DMS153 treated with DMSO at 0.1 percent for 48 hours (cell line): Measurements from ENCODE around the gene FAM9B.

Source experiments
- DNase-seq: peaks from one replicate; lab custom pipeline; 2025; ENCODE audit not compliant: unreplicated experiment; lab: John Stamatoyannopoulos, UW

Gene FAM9B

DNA sequence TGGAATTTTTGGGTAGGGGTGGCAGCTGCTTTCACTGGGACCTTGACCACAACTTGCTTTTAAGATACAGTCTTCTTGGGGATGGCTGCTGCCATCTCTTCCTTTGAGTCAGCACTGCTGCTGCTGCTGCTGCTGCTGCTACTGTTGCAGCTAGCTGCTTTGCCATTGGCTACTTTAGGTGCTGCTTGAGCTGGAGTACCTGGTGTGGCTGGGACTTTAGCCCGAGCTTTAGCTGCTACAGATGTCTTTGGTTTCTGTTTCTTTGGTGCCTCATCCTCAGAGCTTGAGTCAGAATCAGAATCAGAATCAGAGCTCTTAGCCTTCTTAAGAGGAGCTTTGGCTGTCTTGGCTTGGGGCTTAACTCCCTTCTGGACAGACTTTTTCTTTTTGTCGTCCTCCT lies 52.2 kb downstream of the FAM9B start:
- DNase-seq: no peak

DNA sequence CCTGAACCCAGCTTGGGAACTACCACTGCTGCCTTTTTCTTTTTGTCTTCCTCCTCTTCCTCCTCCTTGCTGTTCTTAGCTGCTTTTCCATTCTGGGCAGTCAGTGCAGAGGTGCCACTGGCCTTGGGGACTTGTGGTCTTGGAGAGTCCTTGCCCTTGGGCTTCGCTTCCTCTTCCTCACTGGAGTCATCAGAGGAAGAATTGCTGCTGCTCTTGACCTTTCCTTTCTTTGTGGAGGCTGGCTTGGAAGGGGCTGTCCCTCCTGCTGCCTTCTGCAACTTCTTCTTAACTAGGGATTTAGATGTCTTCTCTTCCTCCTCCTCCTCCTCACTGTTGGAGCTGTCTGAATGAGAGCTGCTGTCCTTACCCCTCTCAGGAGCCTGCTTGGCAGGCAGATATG lies 53.2 kb downstream of the FAM9B start:
- DNase-seq: no peak
